DND-41 (cell line): Measurements from ENCODE around the gene TNS1.

Source experiments
- EZH2 ChIP-seq: IDR thresholded peaks from 3 replicates; pipeline ENCODE4 v1.6.1; 2012; ENCODE audit warnings: borderline replicate concordance, low read depth, mild to moderate bottlenecking, moderate library complexity, low read length, inconsistent platforms; ENCODE audit not compliant: severe bottlenecking
- TF ChIP-seq, protein P1 (sequence below): IDR thresholded peaks from 2 replicates; pipeline ENCODE4 v1.5.1; 2012; ENCODE audit warnings: borderline replicate concordance, low read length, moderate library complexity, mild to moderate bottlenecking; ENCODE audit not compliant: poor library complexity, severe bottlenecking; ENCODE audit errors: extremely low read depth

DNA sequence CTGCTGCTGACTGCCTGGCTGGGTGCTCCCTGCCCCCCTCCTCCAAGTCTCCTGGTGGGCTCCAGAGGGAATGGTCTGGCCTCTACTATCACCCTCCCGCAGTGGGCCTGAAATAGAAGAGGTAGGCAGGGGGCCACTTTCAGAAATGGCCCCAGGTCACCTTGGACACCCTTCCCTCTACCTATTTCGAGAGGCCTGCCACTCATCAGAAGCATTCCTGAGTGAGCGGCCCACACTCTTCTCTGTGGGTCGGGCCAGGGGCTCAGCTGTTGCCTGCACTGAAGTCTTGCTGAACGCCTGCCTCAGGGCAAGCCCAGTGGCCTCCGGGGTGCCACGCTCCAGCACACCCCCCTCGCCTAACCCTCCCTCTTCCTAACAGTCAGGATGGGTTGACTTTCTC, 124.9 kb downstream of the TNS1 start:
- TF ChIP-seq, protein P1, sequence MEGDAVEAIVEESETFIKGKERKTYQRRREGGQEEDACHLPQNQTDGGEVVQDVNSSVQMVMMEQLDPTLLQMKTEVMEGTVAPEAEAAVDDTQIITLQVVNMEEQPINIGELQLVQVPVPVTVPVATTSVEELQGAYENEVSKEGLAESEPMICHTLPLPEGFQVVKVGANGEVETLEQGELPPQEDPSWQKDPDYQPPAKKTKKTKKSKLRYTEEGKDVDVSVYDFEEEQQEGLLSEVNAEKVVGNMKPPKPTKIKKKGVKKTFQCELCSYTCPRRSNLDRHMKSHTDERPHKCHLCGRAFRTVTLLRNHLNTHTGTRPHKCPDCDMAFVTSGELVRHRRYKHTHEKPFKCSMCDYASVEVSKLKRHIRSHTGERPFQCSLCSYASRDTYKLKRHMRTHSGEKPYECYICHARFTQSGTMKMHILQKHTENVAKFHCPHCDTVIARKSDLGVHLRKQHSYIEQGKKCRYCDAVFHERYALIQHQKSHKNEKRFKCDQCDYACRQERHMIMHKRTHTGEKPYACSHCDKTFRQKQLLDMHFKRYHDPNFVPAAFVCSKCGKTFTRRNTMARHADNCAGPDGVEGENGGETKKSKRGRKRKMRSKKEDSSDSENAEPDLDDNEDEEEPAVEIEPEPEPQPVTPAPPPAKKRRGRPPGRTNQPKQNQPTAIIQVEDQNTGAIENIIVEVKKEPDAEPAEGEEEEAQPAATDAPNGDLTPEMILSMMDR: no peak
- no peak for TF ChIP-seq EZH2
